Measurements from ENCODE around the gene ALCAM.

The ALCAM gene

GRCh38 chr3:105473521-105474223 lies 107.0 kb downstream of the ALCAM start:
- H3K27ac Mint-ChIP-seq = peak overlapping the region in 1 of 3 experiments; percentile 4
- peaks cover 21% of the 10 kb centered on the region for H3K9me3 Mint-ChIP-seq

GRCh38 chr3:105480768-105481167 lies 114.1 kb downstream of the ALCAM start:
- no peak for TF ChIP-seq CTCF (IDR thresholded peaks at IDR 0.05; ENCODE audit: unreplicated experiment in 3 of 3)
- H3K27ac Mint-ChIP-seq = no peak overlapping the region
- peaks cover 5% of the 10 kb centered on the region for H3K4me1 Mint-ChIP-seq
- peaks cover 18% of the 10 kb centered on the region for H3K36me3 Mint-ChIP-seq (ENCODE audit: low read depth)
- peaks cover 21% of the 10 kb centered on the region for H3K9me3 Mint-ChIP-seq
- no peaks in the 10 kb centered on the region for H3K27me3 Mint-ChIP-seq (ENCODE audit: low read depth)
- H3K4me3 Mint-ChIP-seq = no peak overlapping the region

More at GRCh38 chr3:105473521-105474223, 107.0 kb downstream of the ALCAM start:
- Mint-ChIP-seq H3K36me3 (ENCODE audit: low read depth) (peaks cover 18% of the 10 kb centered on the region), H3K4me3 (no peak overlapping the region), H3K4me1 (peaks cover 3% of the 10 kb centered on the region), H3K27me3 (ENCODE audit: low read depth) (no peaks in the 10 kb centered on the region)
- no peak for TF ChIP-seq CTCF (IDR thresholded peaks at IDR 0.05; ENCODE audit: unreplicated experiment in 3 of 3)

- Mint-ChIP-seq H3K4me1 (peaks cover 5% of the 10 kb centered on the region), H3K27ac (no peak overlapping the region), H3K9me3 (peaks cover 12% of the 10 kb centered on the region), H3K4me3 (no peak overlapping the region), H3K27me3 (ENCODE audit: low read depth) (no peaks in the 10 kb centered on the region), H3K36me3 (ENCODE audit: low read depth) (peaks cover 14% of the 10 kb centered on the region)
- TF ChIP-seq CTCF (IDR thresholded peaks at IDR 0.05; ENCODE audit: unreplicated experiment in 3 of 3) = no peak
These were observed 116.8 kb downstream of the ALCAM start for GRCh38 chr3:105483476-105483875.

- Mint-ChIP-seq H3K36me3 (ENCODE audit: low read depth) (peaks cover 46% of the 10 kb centered on the region), H3K4me3 (no peak overlapping the region), H3K4me1 (peaks cover 4% of the 10 kb centered on the region), H3K27ac (no peak overlapping the region), H3K27me3 (ENCODE audit: low read depth) (no peaks in the 10 kb centered on the region), H3K9me3 (peaks cover 41% of the 10 kb centered on the region)
- no peak for TF ChIP-seq CTCF (IDR thresholded peaks at IDR 0.05; ENCODE audit: unreplicated experiment in 3 of 3)
These were observed 123.3 kb downstream of the ALCAM start for GRCh38 chr3:105490045-105490444.

- TF ChIP-seq CTCF (IDR thresholded peaks at IDR 0.05; ENCODE audit: unreplicated experiment in 3 of 3) = no peak
- peaks cover 30% of the 10 kb centered on the region for H3K9me3 Mint-ChIP-seq
- no peak overlapping the region for H3K4me3 Mint-ChIP-seq
- H3K27me3 Mint-ChIP-seq (ENCODE audit: low read depth) = no peaks in the 10 kb centered on the region
- peaks cover 8% of the 10 kb centered on the region for H3K4me1 Mint-ChIP-seq
- H3K27ac Mint-ChIP-seq = no peak overlapping the region
- peaks cover 33% of the 10 kb centered on the region for H3K36me3 Mint-ChIP-seq (ENCODE audit: low read depth)
These were observed 126.7 kb downstream of the ALCAM start for GRCh38 chr3:105493305-105493892.

- TF ChIP-seq CTCF (IDR thresholded peaks at IDR 0.05; ENCODE audit: unreplicated experiment in 3 of 3) = no peak
- Mint-ChIP-seq H3K27ac (no peak overlapping the region), H3K9me3 (peaks cover 21% of the 10 kb centered on the region), H3K36me3 (ENCODE audit: low read depth) (peaks cover 24% of the 10 kb centered on the region), H3K27me3 (ENCODE audit: low read depth) (no peaks in the 10 kb centered on the region), H3K4me1 (peaks cover 8% of the 10 kb centered on the region), H3K4me3 (no peak overlapping the region)
These were observed 128.3 kb downstream of the ALCAM start for GRCh38 chr3:105495021-105495420.
